ENCODE data around the gene TRRAP.

DNA sequence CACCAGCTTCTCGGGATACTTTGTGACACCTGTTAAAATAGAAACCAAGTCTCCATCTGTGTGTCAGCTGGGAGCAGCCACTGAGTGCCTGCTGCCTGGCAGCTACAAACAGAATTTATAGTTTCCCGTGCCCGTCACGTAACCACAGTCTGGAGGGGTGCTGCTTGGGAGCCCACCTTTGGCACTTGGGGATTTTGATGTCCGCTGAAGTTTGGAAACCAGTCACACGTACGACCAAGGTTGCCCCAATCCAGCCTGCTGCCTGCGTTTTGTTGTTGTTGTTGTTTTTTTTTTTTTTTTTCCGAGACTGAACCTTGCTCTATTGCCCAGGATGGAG lies 1.6 kb downstream of the TRRAP start:
- TF ChIP-seq, protein P1, sequence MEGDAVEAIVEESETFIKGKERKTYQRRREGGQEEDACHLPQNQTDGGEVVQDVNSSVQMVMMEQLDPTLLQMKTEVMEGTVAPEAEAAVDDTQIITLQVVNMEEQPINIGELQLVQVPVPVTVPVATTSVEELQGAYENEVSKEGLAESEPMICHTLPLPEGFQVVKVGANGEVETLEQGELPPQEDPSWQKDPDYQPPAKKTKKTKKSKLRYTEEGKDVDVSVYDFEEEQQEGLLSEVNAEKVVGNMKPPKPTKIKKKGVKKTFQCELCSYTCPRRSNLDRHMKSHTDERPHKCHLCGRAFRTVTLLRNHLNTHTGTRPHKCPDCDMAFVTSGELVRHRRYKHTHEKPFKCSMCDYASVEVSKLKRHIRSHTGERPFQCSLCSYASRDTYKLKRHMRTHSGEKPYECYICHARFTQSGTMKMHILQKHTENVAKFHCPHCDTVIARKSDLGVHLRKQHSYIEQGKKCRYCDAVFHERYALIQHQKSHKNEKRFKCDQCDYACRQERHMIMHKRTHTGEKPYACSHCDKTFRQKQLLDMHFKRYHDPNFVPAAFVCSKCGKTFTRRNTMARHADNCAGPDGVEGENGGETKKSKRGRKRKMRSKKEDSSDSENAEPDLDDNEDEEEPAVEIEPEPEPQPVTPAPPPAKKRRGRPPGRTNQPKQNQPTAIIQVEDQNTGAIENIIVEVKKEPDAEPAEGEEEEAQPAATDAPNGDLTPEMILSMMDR (conservative IDR thresholded peaks at IDR 0.05; ENCODE audit: low read depth in 2 of 2) = no peak
- TF ChIP-seq, protein P2, sequence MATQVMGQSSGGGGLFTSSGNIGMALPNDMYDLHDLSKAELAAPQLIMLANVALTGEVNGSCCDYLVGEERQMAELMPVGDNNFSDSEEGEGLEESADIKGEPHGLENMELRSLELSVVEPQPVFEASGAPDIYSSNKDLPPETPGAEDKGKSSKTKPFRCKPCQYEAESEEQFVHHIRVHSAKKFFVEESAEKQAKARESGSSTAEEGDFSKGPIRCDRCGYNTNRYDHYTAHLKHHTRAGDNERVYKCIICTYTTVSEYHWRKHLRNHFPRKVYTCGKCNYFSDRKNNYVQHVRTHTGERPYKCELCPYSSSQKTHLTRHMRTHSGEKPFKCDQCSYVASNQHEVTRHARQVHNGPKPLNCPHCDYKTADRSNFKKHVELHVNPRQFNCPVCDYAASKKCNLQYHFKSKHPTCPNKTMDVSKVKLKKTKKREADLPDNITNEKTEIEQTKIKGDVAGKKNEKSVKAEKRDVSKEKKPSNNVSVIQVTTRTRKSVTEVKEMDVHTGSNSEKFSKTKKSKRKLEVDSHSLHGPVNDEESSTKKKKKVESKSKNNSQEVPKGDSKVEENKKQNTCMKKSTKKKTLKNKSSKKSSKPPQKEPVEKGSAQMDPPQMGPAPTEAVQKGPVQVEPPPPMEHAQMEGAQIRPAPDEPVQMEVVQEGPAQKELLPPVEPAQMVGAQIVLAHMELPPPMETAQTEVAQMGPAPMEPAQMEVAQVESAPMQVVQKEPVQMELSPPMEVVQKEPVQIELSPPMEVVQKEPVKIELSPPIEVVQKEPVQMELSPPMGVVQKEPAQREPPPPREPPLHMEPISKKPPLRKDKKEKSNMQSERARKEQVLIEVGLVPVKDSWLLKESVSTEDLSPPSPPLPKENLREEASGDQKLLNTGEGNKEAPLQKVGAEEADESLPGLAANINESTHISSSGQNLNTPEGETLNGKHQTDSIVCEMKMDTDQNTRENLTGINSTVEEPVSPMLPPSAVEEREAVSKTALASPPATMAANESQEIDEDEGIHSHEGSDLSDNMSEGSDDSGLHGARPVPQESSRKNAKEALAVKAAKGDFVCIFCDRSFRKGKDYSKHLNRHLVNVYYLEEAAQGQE (IDR thresholded peaks at IDR 0.05; ENCODE audit: unreplicated experiment) = no peak
- no peak for TF ChIP-seq POLR2AphosphoS5 (IDR thresholded peaks at IDR 0.05; ENCODE audit: low read depth)

Measured in GM23338 (cell line).